ENCODE measurements around the gene CNNM2.

- no peak for TF ChIP-seq CTCF (conservative IDR thresholded peaks at IDR 0.05; ENCODE audit: low read depth, low read length)
- TF ChIP-seq EZH2phosphoT487 (IDR thresholded peaks at IDR 0.05; ENCODE audit: borderline replicate concordance, low read length) = no peak
- no peak for TF ChIP-seq EZH2 (IDR thresholded peaks at IDR 0.05; ENCODE audit: low read length, unreplicated experiment)
Observed at GRCh38 chr10:102888048-102888447, 30.0 kb upstream of the CNNM2 start.
